Transverse colon (tissue), 4 donors: ENCODE data around the gene TSPY2.
"Not testable (repeated sequence)": the region's sequence is repeated elsewhere in the genome, so short reads cannot be mapped to it uniquely, and the experiment has no call there.

Experiments used
- CTCF ChIP-seq, 5 experiments: fragments of 200-600 bp in 3 of 5; fragments of 450-650 bp in 2 of 5; sonication (generic) in 3 of 5; IDR thresholded peaks; 1 replicate in 2 of 5; 2 replicates in 3 of 5; pipeline ENCODE4 v1.5.1; 2016 to 2017; ENCODE audit warnings: antibody characterized with exemption in 5 of 5, inconsistent platforms in 3 of 5, mild to moderate bottlenecking in 2 of 5, moderate library complexity in 1 of 5
- EP300 ChIP-seq: sonication (generic); formaldehyde crosslinking; IDR thresholded peaks from one replicate; pipeline ENCODE4 v1.6.1; 2017; ENCODE audit warnings: antibody characterized with exemption, low read depth
- POLR2AphosphoS5 ChIP-seq, 3 donors: sonication (generic); formaldehyde crosslinking; IDR thresholded peaks; one replicate each; pipeline ENCODE4 v1.6.1; 2016; ENCODE audit warnings: antibody characterized with exemption in 3 of 3

- TF ChIP-seq CTCF (IDR thresholded peaks at IDR 0.05); POLR2AphosphoS5 (IDR thresholded peaks at IDR 0.05); EP300: not testable (repeated sequence)
Measured at GRCh38 chrY:6209565-6209964, 36.5 kb upstream of the TSPY2 start.
